Mucosa of rectum (tissue), 2 donors: ENCODE results near the gene SLC16A11.
"Not testable (repeated sequence)": the region's sequence is repeated elsewhere in the genome, so short reads cannot be mapped to it uniquely, and the experiment has no call there.

Experiments
- H3K27ac ChIP-seq, 2 donors: one replicate each; pipeline ENCODE4 v1.7.0; 2013; ENCODE audit warnings: inconsistent platforms in 2 of 2, low read depth in 2 of 2, low read length in 2 of 2
- H3K27me3 ChIP-seq, 2 donors: one replicate each; pipeline ENCODE4 v1.7.0; 2013; ENCODE audit warnings: low read length in 2 of 2; ENCODE audit not compliant: control insufficient read depth in 2 of 2, insufficient read depth in 2 of 2
- H3K36me3 ChIP-seq, 2 donors: one replicate each; pipeline ENCODE4 v1.7.0; 2013; ENCODE audit warnings: low read length in 2 of 2; ENCODE audit not compliant: control insufficient read depth in 2 of 2, insufficient read depth in 2 of 2
- H3K4me1 ChIP-seq, 2 donors: one replicate each; pipeline ENCODE4 v1.7.0; 2013; ENCODE audit warnings: low read length in 2 of 2, mild to moderate bottlenecking in 1 of 2; ENCODE audit not compliant: control insufficient read depth in 2 of 2, insufficient read depth in 2 of 2
- H3K4me3 ChIP-seq, 2 donors: one replicate each; pipeline ENCODE4 v1.7.0; 2013; ENCODE audit warnings: low read length in 2 of 2
- H3K9ac ChIP-seq, 2 donors: one replicate each; pipeline ENCODE4 v1.7.0; 2013; ENCODE audit warnings: low read length in 2 of 2, low read depth in 1 of 2, mild to moderate bottlenecking in 1 of 2
- H3K9me3 ChIP-seq, 2 donors: one replicate each; pipeline ENCODE4 v1.7.0; 2013; ENCODE audit warnings: low read length in 2 of 2; ENCODE audit not compliant: control insufficient read depth in 2 of 2
- donor health status: healthy.
- donor health status: Normal muscosa, but diverticular disease.

The SLC16A11 gene

GRCh38 chr17:6996256-6997011 is 47.5 kb downstream of the SLC16A11 start:
- Histone ChIP-seq H3K36me3 (peaks cover 21 to 22% of the 10 kb centered on the region in 2 donors), H3K4me3 (peak overlapping the region in 1 of 2 donors; percentile 39), H3K27ac (no peak overlapping the region), H3K27me3 (no peaks in the 10 kb centered on the region), H3K9ac (no peak overlapping the region), H3K4me1 (peaks cover 0 to 2% of the 10 kb centered on the region in 2 donors), H3K9me3 (no peaks in the 10 kb centered on the region)

DNA sequence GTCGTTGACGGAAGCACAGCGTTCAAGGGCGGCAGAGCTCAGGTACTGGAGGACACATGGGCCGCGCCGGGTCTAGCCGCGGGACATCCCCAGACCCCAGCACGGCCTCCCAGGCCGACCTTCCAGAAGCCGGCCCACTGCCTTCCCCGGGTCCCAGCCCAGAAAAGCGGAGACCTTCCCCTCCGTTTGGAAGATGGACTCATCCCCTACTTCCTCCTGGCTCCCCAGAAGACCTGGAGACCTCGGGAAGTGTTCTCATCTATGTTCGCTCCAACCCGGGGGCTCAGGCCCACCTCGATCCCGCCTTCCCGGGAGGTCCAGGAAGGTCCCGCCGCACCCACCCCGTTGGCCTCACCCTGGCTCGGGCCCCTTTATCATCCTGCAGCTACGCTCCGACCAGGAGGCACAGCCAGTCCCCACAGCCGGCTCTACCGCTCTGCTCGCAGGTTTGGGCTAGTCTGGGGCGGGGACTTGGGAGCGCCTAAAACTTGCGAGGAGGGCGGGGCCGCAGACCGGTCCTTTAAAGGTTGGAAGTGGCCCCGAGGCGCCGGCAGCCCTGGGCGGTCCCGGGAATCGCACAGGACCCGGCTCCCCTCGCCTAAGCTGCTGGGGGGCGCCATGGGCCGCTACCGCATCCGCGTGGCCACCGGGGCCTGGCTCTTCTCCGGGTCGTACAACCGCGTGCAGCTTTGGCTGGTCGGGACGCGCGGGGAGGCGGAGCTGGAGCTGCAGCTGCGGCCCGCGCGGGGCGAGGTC is 48.2 kb downstream of the SLC16A11 start, which contains the start of gene ALOX12:
ALOX12 (plus strand) TSS at position 550 of the 756 bp plus-strand sequence; CDS start at position 619, 69 bp downstream.
- Histone ChIP-seq H3K27ac (no peak within 1 kb of the TSS), H3K36me3 (peaks cover 13 to 18% of the 10 kb centered on the region in 2 donors), H3K9me3 (no peaks in the 10 kb centered on the region), H3K4me1 (peaks cover 0 to 2% of the 10 kb centered on the region in 2 donors), H3K4me3 (peak within 1 kb of the TSS; percentile 13 to 39), H3K27me3 (no peaks in the 10 kb centered on the region), H3K9ac (no peak within 1 kb of the TSS)

GRCh38 chr17:6994666-6995256 is 49.1 kb downstream of the SLC16A11 start:
- no peak overlapping the region for H3K27ac ChIP-seq

GRCh38 chr17:6994118-6994598 is 49.7 kb downstream of the SLC16A11 start:
- no peaks in the 10 kb centered on the region for H3K9me3 ChIP-seq
- H3K36me3 ChIP-seq = peaks cover 5 to 7% of the 10 kb centered on the region in 2 donors

More at GRCh38 chr17:6994666-6995256, 49.1 kb downstream of the SLC16A11 start:
- Histone ChIP-seq H3K36me3 (peaks cover 11 to 13% of the 10 kb centered on the region in 2 donors), H3K4me3 (no peak overlapping the region), H3K9ac (no peak overlapping the region), H3K4me1 (peaks cover 0 to 2% of the 10 kb centered on the region in 2 donors), H3K9me3 (no peaks in the 10 kb centered on the region), H3K27me3 (no peaks in the 10 kb centered on the region)

DNA sequence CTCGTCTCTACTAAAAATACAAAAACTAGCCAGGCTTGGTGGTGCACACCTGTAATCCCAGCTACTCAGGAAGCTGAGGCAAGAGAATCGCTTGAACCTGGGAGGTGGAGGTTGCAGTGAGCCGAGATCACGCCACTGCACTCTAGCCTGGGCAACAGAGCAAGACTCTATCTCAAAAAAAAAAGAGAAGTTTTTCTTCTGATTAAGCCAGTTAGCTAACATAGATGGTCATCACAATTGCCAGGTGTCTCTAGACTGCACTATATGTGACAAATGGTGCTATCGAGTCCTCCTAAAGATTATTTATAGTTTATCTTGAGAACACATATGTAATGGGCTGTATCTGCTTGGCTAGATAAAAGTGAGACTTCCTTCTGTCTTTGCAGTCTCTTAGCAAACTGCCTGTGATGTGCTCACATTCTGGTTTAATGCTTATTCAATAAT is 50.3 kb downstream of the SLC16A11 start:
- H3K9me3 ChIP-seq, H3K9ac ChIP-seq, H3K4me1 ChIP-seq, H3K4me3 ChIP-seq, H3K27ac ChIP-seq, H3K27me3 ChIP-seq, H3K36me3 ChIP-seq: not testable (repeated sequence)

More at GRCh38 chr17:6994118-6994598, 49.7 kb downstream of the SLC16A11 start:
- Histone ChIP-seq H3K27ac (no peak overlapping the region), H3K4me1 (peaks cover 0 to 2% of the 10 kb centered on the region in 2 donors), H3K27me3 (no peaks in the 10 kb centered on the region), H3K4me3 (no peak overlapping the region), H3K9ac (no peak overlapping the region)
